GM12801 (cell line): ENCODE measurements around the gene CDC42EP3.

Source experiments
- TF ChIP-seq, protein P1 (sequence below): IDR thresholded peaks from one replicate; pipeline ENCODE4 v1.5.1; 2011; ENCODE audit warnings: control low read depth; ENCODE audit not compliant: insufficient read length; ENCODE audit errors: extremely low read depth

The CDC42EP3 gene, protein sequence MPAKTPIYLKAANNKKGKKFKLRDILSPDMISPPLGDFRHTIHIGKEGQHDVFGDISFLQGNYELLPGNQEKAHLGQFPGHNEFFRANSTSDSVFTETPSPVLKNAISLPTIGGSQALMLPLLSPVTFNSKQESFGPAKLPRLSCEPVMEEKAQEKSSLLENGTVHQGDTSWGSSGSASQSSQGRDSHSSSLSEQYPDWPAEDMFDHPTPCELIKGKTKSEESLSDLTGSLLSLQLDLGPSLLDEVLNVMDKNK

DNA sequence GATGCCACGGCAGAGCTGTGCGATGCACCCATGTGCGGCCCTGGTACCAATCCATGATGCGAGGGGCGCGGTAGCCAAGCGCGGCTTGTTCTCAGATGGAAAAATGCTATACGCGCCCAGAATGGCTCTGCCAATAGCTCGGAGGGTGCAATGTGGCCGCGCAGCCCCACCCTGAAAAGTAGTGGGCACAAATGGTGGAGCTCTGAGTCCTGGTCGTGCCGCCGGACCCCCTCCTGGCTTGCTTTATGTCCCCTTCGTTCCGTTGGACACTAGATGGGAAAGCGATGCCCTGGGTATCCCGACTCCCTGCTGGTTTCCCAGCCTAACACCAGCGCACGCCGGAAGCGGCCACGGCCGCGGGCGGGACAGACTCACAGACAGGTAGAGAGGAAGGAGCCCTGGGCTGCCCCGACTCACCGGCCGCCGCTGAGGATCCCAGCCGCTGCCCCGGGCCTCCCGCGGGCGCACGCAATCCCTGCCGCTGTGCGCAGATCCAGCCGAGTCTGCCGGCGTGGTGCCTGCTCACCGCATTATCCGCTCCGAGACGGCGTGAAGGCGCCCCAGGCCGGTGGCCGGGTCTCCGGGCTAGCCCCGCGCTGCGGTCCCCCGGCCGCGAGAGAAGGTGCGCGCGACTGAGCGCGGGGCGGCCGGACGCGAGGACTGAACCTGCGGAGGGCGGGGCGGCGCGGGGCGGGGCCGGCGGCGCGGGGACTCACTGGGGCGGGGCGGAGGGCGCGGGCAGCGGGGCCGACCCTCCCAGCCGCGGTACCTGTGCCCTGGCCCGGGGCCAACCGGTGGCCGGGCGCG lies at the start of gene CDC42EP3:
Gene CDC42EP3, minus strand, starts transcription at position 634 of the 807 bp plus-strand sequence. CDS start 25,055 bp downstream, outside the sequence.
- TF ChIP-seq, protein P1, sequence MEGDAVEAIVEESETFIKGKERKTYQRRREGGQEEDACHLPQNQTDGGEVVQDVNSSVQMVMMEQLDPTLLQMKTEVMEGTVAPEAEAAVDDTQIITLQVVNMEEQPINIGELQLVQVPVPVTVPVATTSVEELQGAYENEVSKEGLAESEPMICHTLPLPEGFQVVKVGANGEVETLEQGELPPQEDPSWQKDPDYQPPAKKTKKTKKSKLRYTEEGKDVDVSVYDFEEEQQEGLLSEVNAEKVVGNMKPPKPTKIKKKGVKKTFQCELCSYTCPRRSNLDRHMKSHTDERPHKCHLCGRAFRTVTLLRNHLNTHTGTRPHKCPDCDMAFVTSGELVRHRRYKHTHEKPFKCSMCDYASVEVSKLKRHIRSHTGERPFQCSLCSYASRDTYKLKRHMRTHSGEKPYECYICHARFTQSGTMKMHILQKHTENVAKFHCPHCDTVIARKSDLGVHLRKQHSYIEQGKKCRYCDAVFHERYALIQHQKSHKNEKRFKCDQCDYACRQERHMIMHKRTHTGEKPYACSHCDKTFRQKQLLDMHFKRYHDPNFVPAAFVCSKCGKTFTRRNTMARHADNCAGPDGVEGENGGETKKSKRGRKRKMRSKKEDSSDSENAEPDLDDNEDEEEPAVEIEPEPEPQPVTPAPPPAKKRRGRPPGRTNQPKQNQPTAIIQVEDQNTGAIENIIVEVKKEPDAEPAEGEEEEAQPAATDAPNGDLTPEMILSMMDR = no peak

DNA sequence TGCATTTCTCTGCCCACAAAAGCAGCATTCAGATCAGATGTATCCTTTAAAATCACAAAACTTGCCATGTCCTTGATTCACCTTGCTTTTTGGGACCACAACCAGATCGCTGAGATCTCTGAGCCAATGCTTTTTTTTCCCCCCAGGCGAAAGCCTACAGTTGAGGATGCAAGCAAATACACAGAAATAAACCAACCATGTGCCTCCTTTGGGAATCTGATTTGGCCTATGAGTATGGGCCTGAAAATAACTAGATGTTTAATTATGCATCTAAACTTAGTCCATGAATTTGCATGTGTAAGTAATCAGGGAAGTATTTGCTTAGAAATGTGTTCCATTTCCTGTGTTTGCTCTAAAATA lies 49.7 kb upstream of the CDC42EP3 start:
- TF ChIP-seq, protein P1 = no peak

DNA sequence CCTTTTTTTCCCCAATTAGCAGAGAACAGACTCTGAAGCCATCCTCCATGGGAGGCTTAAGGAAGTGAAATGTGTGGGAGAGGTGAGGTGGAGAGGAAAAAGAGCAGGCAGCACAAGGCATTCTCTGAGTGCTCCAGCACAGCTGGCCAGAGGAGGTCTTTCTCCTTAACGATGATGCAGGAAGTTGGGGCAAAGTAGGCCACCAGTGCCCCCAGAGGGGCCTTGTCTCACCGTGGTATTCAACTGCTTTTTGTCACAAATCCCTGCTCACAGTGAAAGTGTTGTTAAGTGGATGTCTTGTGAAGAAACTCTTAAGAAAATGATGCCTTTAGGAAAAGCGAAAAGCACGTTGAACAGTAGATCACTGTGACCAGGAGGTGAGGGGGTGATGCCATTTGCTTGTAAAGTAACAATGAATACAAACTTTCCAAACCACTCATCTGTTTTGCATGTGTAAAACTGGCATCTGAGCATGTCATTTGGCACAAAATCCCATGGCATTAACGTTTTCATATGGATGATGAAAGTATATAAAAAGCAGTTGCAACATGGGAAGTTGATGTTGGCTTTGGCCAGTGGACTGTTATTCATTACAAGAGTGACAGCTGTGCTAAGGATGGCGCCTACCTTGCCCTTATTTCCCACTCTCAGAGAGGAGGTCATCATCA lies 49.2 kb upstream of the CDC42EP3 start:
- TF ChIP-seq, protein P1 = no peak

DNA sequence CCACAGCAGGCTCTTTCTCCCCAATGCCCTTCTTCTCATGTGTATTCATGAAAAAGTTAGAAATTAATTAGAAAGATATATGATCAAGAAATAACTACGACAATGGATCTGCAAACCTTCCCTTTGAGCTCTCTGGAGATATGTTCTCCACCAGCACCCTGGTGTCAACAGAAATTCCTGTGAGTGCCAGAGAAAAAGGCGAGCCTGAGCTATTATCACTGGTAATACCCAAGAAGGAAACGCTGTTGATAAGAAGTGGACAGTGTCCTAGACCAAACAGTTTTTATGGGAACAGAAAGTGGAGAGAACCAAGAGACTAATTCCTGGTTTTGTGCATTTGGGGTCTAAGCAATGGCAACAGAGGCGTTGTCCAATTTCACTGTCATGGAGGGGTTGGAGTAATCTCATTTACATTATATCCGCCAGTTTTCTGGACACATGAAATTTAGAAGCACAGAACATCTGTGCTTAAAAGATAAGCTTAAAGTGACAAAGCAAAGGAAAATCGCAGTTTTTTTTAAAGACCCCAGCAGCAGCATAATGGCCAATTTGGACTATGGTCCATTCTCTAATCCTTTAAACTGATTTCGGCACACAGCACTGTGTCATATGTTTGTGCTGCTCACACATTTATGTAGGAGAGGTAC lies 47.2 kb upstream of the CDC42EP3 start:
- TF ChIP-seq, protein P1 = no peak

DNA sequence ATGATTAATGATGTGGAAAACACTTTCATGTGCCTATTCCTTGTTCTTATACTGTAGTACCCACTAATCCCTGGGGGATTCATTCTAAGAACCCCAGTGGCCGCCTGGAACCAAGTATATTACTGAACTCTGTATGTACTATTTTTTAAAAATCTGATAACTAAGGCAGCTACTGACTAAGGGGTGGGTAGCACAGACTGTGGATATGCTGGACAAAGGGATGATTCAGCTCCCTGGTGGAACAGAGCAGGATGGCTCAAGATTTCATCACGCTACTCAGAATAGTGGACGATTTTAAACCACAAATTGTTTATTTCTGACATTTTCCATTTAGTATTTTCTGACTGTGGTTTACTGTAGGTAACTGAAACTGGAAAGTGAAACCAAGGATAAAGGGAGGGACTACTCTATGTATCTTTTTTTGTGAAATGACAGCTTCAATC lies 41.8 kb upstream of the CDC42EP3 start:
- TF ChIP-seq, protein P1 = no peak

DNA sequence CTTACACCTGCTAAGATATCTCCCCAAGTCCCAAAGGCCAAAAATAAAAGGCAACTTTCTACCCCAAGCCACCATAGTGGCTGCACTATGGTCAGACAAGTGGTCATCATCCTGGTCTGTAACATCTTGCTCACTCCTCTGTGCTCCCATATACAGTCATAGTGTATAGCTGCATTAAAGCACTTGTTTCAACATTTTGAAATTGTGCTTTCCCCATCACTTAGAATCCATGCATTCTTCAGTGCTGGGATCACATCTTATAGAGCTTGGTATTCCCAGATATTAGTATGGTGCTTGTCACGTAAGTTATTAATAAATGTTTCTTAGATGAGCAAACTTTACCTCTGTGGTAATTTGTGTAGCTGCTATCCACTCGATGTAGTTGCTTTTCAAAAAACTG lies 40.4 kb upstream of the CDC42EP3 start:
- TF ChIP-seq, protein P1 = no peak

DNA sequence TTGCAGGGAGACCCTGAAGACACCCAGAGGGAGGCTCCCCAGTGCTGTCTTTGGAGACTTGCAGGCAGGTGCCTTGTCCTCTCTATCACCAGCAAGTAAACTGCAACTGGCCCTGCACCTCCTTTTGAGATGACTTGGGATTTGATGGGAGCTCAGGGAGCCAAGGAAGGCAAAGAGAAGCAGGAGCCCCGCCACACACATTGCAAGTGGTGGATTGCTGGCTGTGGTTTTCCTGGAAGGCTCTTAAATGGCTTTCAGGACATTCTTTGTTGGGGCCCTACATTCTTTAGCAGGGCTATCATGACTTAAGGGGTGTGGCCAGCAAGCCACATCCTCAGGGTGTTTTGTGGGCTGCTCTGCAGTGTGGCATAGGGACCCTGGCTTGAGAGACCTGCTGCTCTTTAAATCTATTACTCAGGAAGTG lies 39.9 kb upstream of the CDC42EP3 start:
- TF ChIP-seq, protein P1 = no peak
